ENCODE results near the gene CWC25. TPM values are rescaled to one million over a fixed set of nuclear protein-coding genes. Genes with fewer than 3 reads are reported as not detected.

Gene CWC25
- total and polyA plus RNA-seq, 2 of the 13 experiments (the other 11 are each of a cell fraction or from before 2014, with no cell fraction given), result 15.6 to 22.7 TPM

DNA sequence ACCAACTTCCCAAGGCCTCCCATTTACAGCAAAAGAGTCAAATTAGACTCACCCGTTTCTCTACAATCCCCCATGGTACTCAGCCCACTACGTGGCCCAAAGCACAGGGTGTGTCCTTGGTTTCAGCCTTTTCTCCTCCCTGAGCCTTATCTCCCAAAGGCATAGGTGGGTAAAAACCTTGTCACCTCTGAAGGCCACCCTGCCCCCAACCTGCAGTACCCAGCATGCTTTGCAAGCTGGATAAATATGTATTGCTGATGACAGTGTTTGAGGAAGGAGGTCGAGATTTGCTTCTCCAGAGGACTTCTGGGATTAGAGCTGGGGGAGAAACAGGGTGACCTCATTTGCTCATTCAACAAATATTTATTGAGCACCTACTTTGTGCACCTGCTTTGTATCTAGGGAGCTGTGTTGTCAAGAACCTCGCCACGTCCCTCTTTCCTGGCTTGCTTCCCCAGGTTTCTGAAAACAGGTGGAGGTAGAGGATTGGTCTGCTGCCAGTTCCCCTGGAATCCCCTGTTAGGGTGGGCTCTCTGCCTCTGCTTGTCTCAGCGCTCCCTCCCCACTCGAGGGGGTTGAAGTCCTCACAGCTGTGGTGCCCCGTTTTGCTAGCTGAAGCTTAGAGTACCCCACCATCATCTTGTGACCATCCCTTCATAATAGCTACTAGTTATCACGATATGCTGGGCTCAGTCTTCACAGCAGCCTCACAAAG lies 47.7 kb upstream of the CWC25 start (continued):
- no peak for TF ChIP-seq ZMAT3 (CRISPR knock-in tag; conservative IDR thresholded peaks at IDR 0.05)
- TF ChIP-seq ZNF780A (CRISPR knock-in tag; IDR thresholded peaks at IDR 0.05), result no peak
- no peak for TF ChIP-seq ZNF672 (CRISPR knock-in tag; IDR thresholded peaks at IDR 0.05)
- no peak for TF ChIP-seq NONO (IDR thresholded peaks at IDR 0.05)
- TF ChIP-seq NONO (CRISPR knock-in tag; conservative IDR thresholded peaks at IDR 0.05), result peak; percentile 57; the same call in 1 of the 2 replicates
- TF ChIP-seq SATB2 (CRISPR knock-in tag; IDR thresholded peaks at IDR 0.05), result no peak
- peak; percentile 89 for TF ChIP-seq ZBTB7B (CRISPR knock-in tag; IDR thresholded peaks at IDR 0.05)
- peak; percentile 26; the same call in 1 of the 2 replicates for TF ChIP-seq SUZ12 (IDR thresholded peaks at IDR 0.05; ENCODE audit: low read depth, low read length)
- TF ChIP-seq ZNF572 (CRISPR knock-in tag; IDR thresholded peaks at IDR 0.05), result no peak
- peak; percentile 75 for TF ChIP-seq ZKSCAN1 (IDR thresholded peaks at IDR 0.05; ENCODE audit: low read length)
- TF ChIP-seq TAF1 (CRISPR knock-in tag; IDR thresholded peaks at IDR 0.05), result 0 out of 2 replicates have a peak, but pooled peaks have one; percentile 10
- no peak for TF ChIP-seq ZFP82 (CRISPR knock-in tag; IDR thresholded peaks at IDR 0.05; ENCODE audit: borderline replicate concordance)
- TF ChIP-seq, protein P1, sequence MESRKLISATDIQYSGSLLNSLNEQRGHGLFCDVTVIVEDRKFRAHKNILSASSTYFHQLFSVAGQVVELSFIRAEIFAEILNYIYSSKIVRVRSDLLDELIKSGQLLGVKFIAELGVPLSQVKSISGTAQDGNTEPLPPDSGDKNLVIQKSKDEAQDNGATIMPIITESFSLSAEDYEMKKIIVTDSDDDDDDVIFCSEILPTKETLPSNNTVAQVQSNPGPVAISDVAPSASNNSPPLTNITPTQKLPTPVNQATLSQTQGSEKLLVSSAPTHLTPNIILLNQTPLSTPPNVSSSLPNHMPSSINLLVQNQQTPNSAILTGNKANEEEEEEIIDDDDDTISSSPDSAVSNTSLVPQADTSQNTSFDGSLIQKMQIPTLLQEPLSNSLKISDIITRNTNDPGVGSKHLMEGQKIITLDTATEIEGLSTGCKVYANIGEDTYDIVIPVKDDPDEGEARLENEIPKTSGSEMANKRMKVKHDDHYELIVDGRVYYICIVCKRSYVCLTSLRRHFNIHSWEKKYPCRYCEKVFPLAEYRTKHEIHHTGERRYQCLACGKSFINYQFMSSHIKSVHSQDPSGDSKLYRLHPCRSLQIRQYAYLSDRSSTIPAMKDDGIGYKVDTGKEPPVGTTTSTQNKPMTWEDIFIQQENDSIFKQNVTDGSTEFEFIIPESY (CRISPR knock-in tag; IDR thresholded peaks at IDR 0.05), result 0 out of 2 replicates have a peak, but pooled peaks have one; percentile 40
- TF ChIP-seq, protein P2, sequence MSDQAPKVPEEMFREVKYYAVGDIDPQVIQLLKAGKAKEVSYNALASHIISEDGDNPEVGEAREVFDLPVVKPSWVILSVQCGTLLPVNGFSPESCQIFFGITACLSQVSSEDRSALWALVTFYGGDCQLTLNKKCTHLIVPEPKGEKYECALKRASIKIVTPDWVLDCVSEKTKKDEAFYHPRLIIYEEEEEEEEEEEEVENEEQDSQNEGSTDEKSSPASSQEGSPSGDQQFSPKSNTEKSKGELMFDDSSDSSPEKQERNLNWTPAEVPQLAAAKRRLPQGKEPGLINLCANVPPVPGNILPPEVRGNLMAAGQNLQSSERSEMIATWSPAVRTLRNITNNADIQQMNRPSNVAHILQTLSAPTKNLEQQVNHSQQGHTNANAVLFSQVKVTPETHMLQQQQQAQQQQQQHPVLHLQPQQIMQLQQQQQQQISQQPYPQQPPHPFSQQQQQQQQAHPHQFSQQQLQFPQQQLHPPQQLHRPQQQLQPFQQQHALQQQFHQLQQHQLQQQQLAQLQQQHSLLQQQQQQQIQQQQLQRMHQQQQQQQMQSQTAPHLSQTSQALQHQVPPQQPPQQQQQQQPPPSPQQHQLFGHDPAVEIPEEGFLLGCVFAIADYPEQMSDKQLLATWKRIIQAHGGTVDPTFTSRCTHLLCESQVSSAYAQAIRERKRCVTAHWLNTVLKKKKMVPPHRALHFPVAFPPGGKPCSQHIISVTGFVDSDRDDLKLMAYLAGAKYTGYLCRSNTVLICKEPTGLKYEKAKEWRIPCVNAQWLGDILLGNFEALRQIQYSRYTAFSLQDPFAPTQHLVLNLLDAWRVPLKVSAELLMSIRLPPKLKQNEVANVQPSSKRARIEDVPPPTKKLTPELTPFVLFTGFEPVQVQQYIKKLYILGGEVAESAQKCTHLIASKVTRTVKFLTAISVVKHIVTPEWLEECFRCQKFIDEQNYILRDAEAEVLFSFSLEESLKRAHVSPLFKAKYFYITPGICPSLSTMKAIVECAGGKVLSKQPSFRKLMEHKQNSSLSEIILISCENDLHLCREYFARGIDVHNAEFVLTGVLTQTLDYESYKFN (CRISPR knock-in tag; conservative IDR thresholded peaks at IDR 0.05), result peak; percentile 84
- TF ChIP-seq ZNF775 (CRISPR knock-in tag; IDR thresholded peaks at IDR 0.05; ENCODE audit: borderline replicate concordance), result peak; percentile 76; the same call in 1 of the 2 replicates
- no peak for TF ChIP-seq ZNF256 (CRISPR knock-in tag; conservative IDR thresholded peaks at IDR 0.05)
- TF ChIP-seq HOXA3 (CRISPR knock-in tag; IDR thresholded peaks at IDR 0.05), result peak; percentile 64; the same call in 1 of the 2 replicates
- no peak for TF ChIP-seq ZNF891 (CRISPR knock-in tag; IDR thresholded peaks at IDR 0.05)
- TF ChIP-seq, protein P3, sequence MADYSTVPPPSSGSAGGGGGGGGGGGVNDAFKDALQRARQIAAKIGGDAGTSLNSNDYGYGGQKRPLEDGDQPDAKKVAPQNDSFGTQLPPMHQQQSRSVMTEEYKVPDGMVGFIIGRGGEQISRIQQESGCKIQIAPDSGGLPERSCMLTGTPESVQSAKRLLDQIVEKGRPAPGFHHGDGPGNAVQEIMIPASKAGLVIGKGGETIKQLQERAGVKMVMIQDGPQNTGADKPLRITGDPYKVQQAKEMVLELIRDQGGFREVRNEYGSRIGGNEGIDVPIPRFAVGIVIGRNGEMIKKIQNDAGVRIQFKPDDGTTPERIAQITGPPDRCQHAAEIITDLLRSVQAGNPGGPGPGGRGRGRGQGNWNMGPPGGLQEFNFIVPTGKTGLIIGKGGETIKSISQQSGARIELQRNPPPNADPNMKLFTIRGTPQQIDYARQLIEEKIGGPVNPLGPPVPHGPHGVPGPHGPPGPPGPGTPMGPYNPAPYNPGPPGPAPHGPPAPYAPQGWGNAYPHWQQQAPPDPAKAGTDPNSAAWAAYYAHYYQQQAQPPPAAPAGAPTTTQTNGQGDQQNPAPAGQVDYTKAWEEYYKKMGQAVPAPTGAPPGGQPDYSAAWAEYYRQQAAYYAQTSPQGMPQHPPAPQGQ (CRISPR knock-in tag; IDR thresholded peaks at IDR 0.05; ENCODE audit: borderline replicate concordance), result no peak
- no peak for TF ChIP-seq ZFP36 (IDR thresholded peaks at IDR 0.05; ENCODE audit: borderline replicate concordance, low read depth, low read length, partially characterized antibody)
- no peak for TF ChIP-seq ZNF547 (CRISPR knock-in tag; IDR thresholded peaks at IDR 0.05)

Measured in HepG2 (cell line).